HEK293T (cell line): ENCODE measurements around the gene CCDC150.

ENCODE experiments used
- CTBP1 ChIP-seq: fragments of 450-650 bp; IDR thresholded peaks from 2 replicates; pipeline ENCODE4 v1.6.1; 2016; ENCODE audit warnings: borderline replicate concordance
- ZNF384 ChIP-seq: fragments of 450-650 bp; IDR thresholded peaks from 2 replicates; pipeline ENCODE4 v1.6.1; 2016

- TF ChIP-seq CTBP1 (no peak), ZNF384 (no peak)
Observed at GRCh38 chr2:196745711-196746110, 106.2 kb downstream of the CCDC150 start.
